Adrenal gland (tissue), 12 donors: Measurements from ENCODE around the gene TRIM14. TPM values are rescaled to one million over a fixed set of nuclear protein-coding genes. Genes with fewer than 3 reads are reported as not detected.

Source experiments
- DNase-seq, 7 donors: peaks; one replicate each; pipeline ENCODE4 v3.0.0-alpha.2; 2019 to 2020
- H3K27ac ChIP-seq, 5 donors: fragments of 200-600 bp; sonication (generic) in 4 of 5; 1 replicate in 3 of 5; 2 replicates in 2 of 5; pipeline versions ENCODE4 v1.5.1 to v1.8.0; 2016 to 2020; ENCODE audit warnings: mild to moderate bottlenecking in 1 of 5
- H3K27me3 ChIP-seq: fragments of 200-600 bp; 2 replicates; pipeline ENCODE4 v1.8.0; 2021
- H3K36me3 ChIP-seq, 2 donors: fragments of 200-600 bp; replicated peaks in 1 of 2; 1 replicate in 1 of 2; 2 replicates in 1 of 2; pipeline versions ENCODE4 v1.5.1 to v1.8.0; 2018 to 2022
- H3K4me1 ChIP-seq, 2 donors: fragments of 200-600 bp; replicated peaks in 1 of 2; 1 replicate in 1 of 2; 2 replicates in 1 of 2; pipeline versions ENCODE4 v1.5.1 to v1.8.0; 2018 to 2021
- H3K4me3 ChIP-seq, 4 donors: fragments of 200-600 bp; sonication (generic) in 3 of 4; one replicate each; pipeline ENCODE4 v1.5.1; 2016 to 2018
- H3K9me3 ChIP-seq, 3 donors: fragments of 200-600 bp; sonication (generic) in 1 of 3; replicated peaks in 1 of 3; 1 replicate in 2 of 3; 2 replicates in 1 of 3; pipeline versions ENCODE4 v1.5.1 to v1.8.0; 2016 to 2021
- CTCF ChIP-seq, 6 experiments: fragments of 450-650 bp in 4 of 6; fragments of 200-600 bp in 2 of 6; sonication (generic) in 1 of 6; IDR thresholded peaks; 1 replicate in 5 of 6; 2 replicates in 1 of 6; pipeline versions ENCODE4 v1.5.1 to v1.8.0; 2016 to 2021; ENCODE audit warnings: antibody characterized with exemption in 6 of 6, mild to moderate bottlenecking in 2 of 6, moderate library complexity in 1 of 6
- POLR2A ChIP-seq, 2 donors: fragments of 450-650 bp; IDR thresholded peaks; one replicate each; pipeline ENCODE4 v1.6.1; 2017; ENCODE audit warnings: antibody characterized with exemption in 2 of 2, mild to moderate bottlenecking in 2 of 2, moderate library complexity in 1 of 2
- WGBS, 4 donors: extraction: QIAGEN DNeasy Blood & Tissue Kit in 2 of 4; methylation state at CpG; one replicate each; pipeline versions ENCODE4 v1.1.5 to v1.1.7; 2013 to 2017; 5-methylcytosine and 5-hydroxymethylcytosine counted together
- intact Hi-C, 2 donors: fragments of 100-400 bp; cut with DNase I; formaldehyde crosslinking; loops; one replicate each; pipeline versions ENCODE4 v1.14.1 to v1.15.0; 2022 to 2023
- polyA plus RNA-seq, 3 donors: library from polyadenylated mRNA; stranded (reverse); fragments of 200-250 nt in 2 of 3; fragments of 350-450 nt in 1 of 3; fragmentation: Illumina TruSeq in 1 of 3; extraction: RNeasy Lipid Tissue Mini Kit (QIAGEN cat#74804) in 1 of 3; gene quantifications; one replicate each; pipeline ENCODE4 v1.2.3, GENCODE V29; 2013 to 2014
- total RNA-seq, 9 donors: library from RNA; depleted of rRNA in 4 of 9; stranded (reverse); fragments of >200 nt in 4 of 9; fragments of 120-200 nt in 1 of 9; fragmentation: NEBNext Ultra II Directional in 1 of 9; extraction: Animal tissue kit (Norgen Biotek cat#: 25700) in 1 of 9; gene quantifications; one replicate each; pipeline versions ENCODE4 v1.1.0 to v1.2.4, GENCODE V29; 2013 to 2023
- donor health status: healthy with polysubstance abuse.
- donor health status: Bipolar disorder and iron deficiency.
- donor health status: DM: yes; HTN: yes; CAD: no.
- donor health status: DM: no; HTN: no; CAD: no.
- donor health status: DM: no; HTN: no; CAD: no.
- donor health status: DM: yes; HTN: yes; CAD: no.

The TRIM14 gene
- total and polyA plus RNA-seq, 12 donors, result 0.72 to 24.8 (median 13.9) TPM

- Histone ChIP-seq H3K36me3 (no peaks in the 10 kb centered on the region), H3K4me1 (no peaks in the 10 kb centered on the region), H3K27me3 (peaks cover 10% of the 10 kb centered on the region), H3K9me3 (no peaks in the 10 kb centered on the region), H3K4me3 (no peak overlapping the region), H3K27ac (peak overlapping the region in 2 of 5 donors; percentile 3 to 41)
- intact Hi-C loops, result no loop called here
- TF ChIP-seq CTCF (IDR thresholded peaks at IDR 0.05), result no peak
- no peak for TF ChIP-seq POLR2A (IDR thresholded peaks at IDR 0.05)
- no peak for DNase-seq
- WGBS, 4 donors, result 90 to 93% (median 92%) methylated on average over 2 of the region's 2 CpGs
These were observed 11.1 kb downstream of the TRIM14 start for GRCh38 chr9:98107926-98108325.

- intact Hi-C loops, result no loop called here
- no peaks in the 10 kb centered on the region for H3K9me3 ChIP-seq
- peaks cover 18% of the 10 kb centered on the region for H3K27me3 ChIP-seq
- TF ChIP-seq CTCF (IDR thresholded peaks at IDR 0.05), result no peak
- TF ChIP-seq POLR2A (IDR thresholded peaks at IDR 0.05), result no peak
- H3K4me1 ChIP-seq, result peaks cover 0 to 7% of the 10 kb centered on the region in 2 donors
- H3K27ac ChIP-seq, result peak overlapping the region in 1 of 5 donors; percentile 47
- H3K36me3 ChIP-seq, result no peaks in the 10 kb centered on the region
- DNase-seq, result peak in 1 of 7 donors; percentile 12
- H3K4me3 ChIP-seq, result no peak overlapping the region
- WGBS, 4 donors, result 88 to 92% (median 90%) methylated on average over 2 to 7 of the region's 7 CpGs
These were observed 14.0 kb downstream of the TRIM14 start for GRCh38 chr9:98105006-98105405.

- intact Hi-C loops, result no loop called here
- no peak for TF ChIP-seq CTCF (IDR thresholded peaks at IDR 0.05)
- no peak for TF ChIP-seq POLR2A (IDR thresholded peaks at IDR 0.05)
- Histone ChIP-seq H3K27ac (peak overlapping the region in 2 of 5 donors; percentile 47), H3K4me1 (peaks cover 0 to 9% of the 10 kb centered on the region in 2 donors), H3K36me3 (no peaks in the 10 kb centered on the region), H3K9me3 (no peaks in the 10 kb centered on the region), H3K27me3 (peaks cover 18% of the 10 kb centered on the region), H3K4me3 (no peak overlapping the region)
- peak in 1 of 7 donors; percentile 44 for DNase-seq
- WGBS, 4 donors, result 76 to 89% (median 83%) methylated on average over 2 to 3 of the region's 3 CpGs
These were observed 14.6 kb downstream of the TRIM14 start for GRCh38 chr9:98104445-98104881.

- no peak for TF ChIP-seq CTCF (IDR thresholded peaks at IDR 0.05)
- TF ChIP-seq POLR2A (IDR thresholded peaks at IDR 0.05), result no peak
- Histone ChIP-seq H3K36me3 (peaks cover 0 to 6% of the 10 kb centered on the region in 2 donors), H3K27me3 (peaks cover 18% of the 10 kb centered on the region), H3K4me1 (peaks cover 0 to 9% of the 10 kb centered on the region in 2 donors), H3K27ac (no peak overlapping the region), H3K9me3 (no peaks in the 10 kb centered on the region), H3K4me3 (no peak overlapping the region)
- WGBS, 4 donors, result 26 to 52% (median 44%) methylated on average over 6 of the region's 6 CpGs
- DNase-seq, result peak in 1 of 7 donors; percentile 58
- intact Hi-C loops, result no loop called here
These were observed 17.2 kb downstream of the TRIM14 start for GRCh38 chr9:98101868-98102273.
